PFSK-1 (cell line): ENCODE data around the gene PHF12.

Experiments used
- POLR2AphosphoS5 ChIP-seq: IDR thresholded peaks from 2 replicates; pipeline ENCODE4 v1.6.1; 2012; ENCODE audit warnings: low read depth, mild to moderate bottlenecking, control low read depth, low read length, moderate library complexity
- SIN3A ChIP-seq: IDR thresholded peaks from 2 replicates; pipeline ENCODE4 v1.6.1; 2012; ENCODE audit warnings: mild to moderate bottlenecking, low read length, moderate library complexity, borderline replicate concordance; ENCODE audit not compliant: insufficient read depth
- TAF1 ChIP-seq: IDR thresholded peaks from 2 replicates; pipeline ENCODE4 v1.6.1; 2012; ENCODE audit warnings: low read length, control low read depth, borderline replicate concordance; ENCODE audit not compliant: insufficient read depth

- TF ChIP-seq TAF1: no peak
- TF ChIP-seq SIN3A: no peak
- no peak for TF ChIP-seq POLR2AphosphoS5
Measured at GRCh38 chr17:28865946-28866752, 85.2 kb downstream of the PHF12 start.
